SK-N-SH (cell line): Measurements from ENCODE around the gene NUP58.

Source experiments
- CHD2 ChIP-seq: fragments of 150-350 bp; IDR thresholded peaks from 2 replicates; pipeline ENCODE4 v1.6.1; 2018; ENCODE audit warnings: low read length; ENCODE audit not compliant: partially characterized antibody
- GATA2 ChIP-seq: sonication (generic); formaldehyde crosslinking; IDR thresholded peaks from 2 replicates; pipeline ENCODE4 v1.5.0; 2020; ENCODE audit warnings: mild to moderate bottlenecking, missing genetic modification reagents
- MXI1 ChIP-seq: IDR thresholded peaks from 2 replicates; pipeline ENCODE4 v1.6.1; 2012; ENCODE audit warnings: mild to moderate bottlenecking, low read depth, low read length, improper control_type of control experiment
- REST ChIP-seq: IDR thresholded peaks from 2 replicates; pipeline ENCODE4 v1.6.1; 2012; ENCODE audit warnings: mild to moderate bottlenecking, low read depth, low read length, moderate library complexity
- SMC3 ChIP-seq: IDR thresholded peaks from 2 replicates; pipeline ENCODE4 v1.6.1; 2012; ENCODE audit warnings: low read depth, low read length, improper control_type of control experiment
- ZBTB33 ChIP-seq: IDR thresholded peaks from 2 replicates; pipeline ENCODE4 v1.4.0; 2012; ENCODE audit warnings: low read depth, borderline replicate concordance
- TF ChIP-seq, protein P1 (sequence below): fragments of 200-600 bp; sonication (generic); IDR thresholded peaks from 2 replicates; pipeline ENCODE4 v1.6.1; 2017; ENCODE audit warnings: antibody characterized with exemption, mild to moderate bottlenecking, moderate library complexity

GRCh38 chr13:25391932-25392331 lies 90.5 kb downstream of the NUP58 start:
- no peak for TF ChIP-seq SMC3
- TF ChIP-seq, protein P1, sequence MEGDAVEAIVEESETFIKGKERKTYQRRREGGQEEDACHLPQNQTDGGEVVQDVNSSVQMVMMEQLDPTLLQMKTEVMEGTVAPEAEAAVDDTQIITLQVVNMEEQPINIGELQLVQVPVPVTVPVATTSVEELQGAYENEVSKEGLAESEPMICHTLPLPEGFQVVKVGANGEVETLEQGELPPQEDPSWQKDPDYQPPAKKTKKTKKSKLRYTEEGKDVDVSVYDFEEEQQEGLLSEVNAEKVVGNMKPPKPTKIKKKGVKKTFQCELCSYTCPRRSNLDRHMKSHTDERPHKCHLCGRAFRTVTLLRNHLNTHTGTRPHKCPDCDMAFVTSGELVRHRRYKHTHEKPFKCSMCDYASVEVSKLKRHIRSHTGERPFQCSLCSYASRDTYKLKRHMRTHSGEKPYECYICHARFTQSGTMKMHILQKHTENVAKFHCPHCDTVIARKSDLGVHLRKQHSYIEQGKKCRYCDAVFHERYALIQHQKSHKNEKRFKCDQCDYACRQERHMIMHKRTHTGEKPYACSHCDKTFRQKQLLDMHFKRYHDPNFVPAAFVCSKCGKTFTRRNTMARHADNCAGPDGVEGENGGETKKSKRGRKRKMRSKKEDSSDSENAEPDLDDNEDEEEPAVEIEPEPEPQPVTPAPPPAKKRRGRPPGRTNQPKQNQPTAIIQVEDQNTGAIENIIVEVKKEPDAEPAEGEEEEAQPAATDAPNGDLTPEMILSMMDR, result no peak
- TF ChIP-seq REST, result no peak
- no peak for TF ChIP-seq ZBTB33
- TF ChIP-seq MXI1, result no peak
- TF ChIP-seq CHD2, result no peak
- TF ChIP-seq GATA2 (CRISPR knock-in tag), result no peak
